Adrenal gland (tissue), 12 donors: ENCODE measurements around the gene ACY1. TPM values are rescaled to one million over a fixed set of nuclear protein-coding genes. Genes with fewer than 3 reads are reported as not detected.

Source experiments
- DNase-seq, 7 donors: peaks; one replicate each; pipeline ENCODE4 v3.0.0-alpha.2; 2019 to 2020
- H3K27ac ChIP-seq, 5 donors: fragments of 200-600 bp; sonication (generic) in 4 of 5; 1 replicate in 3 of 5; 2 replicates in 2 of 5; pipeline versions ENCODE4 v1.5.1 to v1.8.0; 2016 to 2020; ENCODE audit warnings: mild to moderate bottlenecking in 1 of 5
- H3K27me3 ChIP-seq: fragments of 200-600 bp; 2 replicates; pipeline ENCODE4 v1.8.0; 2021
- H3K36me3 ChIP-seq, 2 donors: fragments of 200-600 bp; replicated peaks in 1 of 2; 1 replicate in 1 of 2; 2 replicates in 1 of 2; pipeline versions ENCODE4 v1.5.1 to v1.8.0; 2018 to 2022
- H3K4me1 ChIP-seq, 2 donors: fragments of 200-600 bp; replicated peaks in 1 of 2; 1 replicate in 1 of 2; 2 replicates in 1 of 2; pipeline versions ENCODE4 v1.5.1 to v1.8.0; 2018 to 2021
- H3K4me3 ChIP-seq, 4 donors: fragments of 200-600 bp; sonication (generic) in 3 of 4; one replicate each; pipeline ENCODE4 v1.5.1; 2016 to 2018
- H3K9me3 ChIP-seq, 3 donors: fragments of 200-600 bp; sonication (generic) in 1 of 3; replicated peaks in 1 of 3; 1 replicate in 2 of 3; 2 replicates in 1 of 3; pipeline versions ENCODE4 v1.5.1 to v1.8.0; 2016 to 2021
- CTCF ChIP-seq, 6 experiments: fragments of 450-650 bp in 4 of 6; fragments of 200-600 bp in 2 of 6; sonication (generic) in 1 of 6; IDR thresholded peaks; 1 replicate in 5 of 6; 2 replicates in 1 of 6; pipeline versions ENCODE4 v1.5.1 to v1.8.0; 2016 to 2021; ENCODE audit warnings: antibody characterized with exemption in 6 of 6, mild to moderate bottlenecking in 2 of 6, moderate library complexity in 1 of 6
- POLR2A ChIP-seq, 2 donors: fragments of 450-650 bp; IDR thresholded peaks; one replicate each; pipeline ENCODE4 v1.6.1; 2017; ENCODE audit warnings: antibody characterized with exemption in 2 of 2, mild to moderate bottlenecking in 2 of 2, moderate library complexity in 1 of 2
- WGBS, 4 donors: extraction: QIAGEN DNeasy Blood & Tissue Kit in 2 of 4; methylation state at CpG; one replicate each; pipeline versions ENCODE4 v1.1.5 to v1.1.7; 2013 to 2017; 5-methylcytosine and 5-hydroxymethylcytosine counted together
- intact Hi-C, 2 donors: fragments of 100-400 bp; cut with DNase I; formaldehyde crosslinking; loops; one replicate each; pipeline versions ENCODE4 v1.14.1 to v1.15.0; 2022 to 2023
- polyA plus RNA-seq, 3 donors: library from polyadenylated mRNA; stranded (reverse); fragments of 200-250 nt in 2 of 3; fragments of 350-450 nt in 1 of 3; fragmentation: Illumina TruSeq in 1 of 3; extraction: RNeasy Lipid Tissue Mini Kit (QIAGEN cat#74804) in 1 of 3; gene quantifications; one replicate each; pipeline ENCODE4 v1.2.3, GENCODE V29; 2013 to 2014
- total RNA-seq, 9 donors: library from RNA; depleted of rRNA in 4 of 9; stranded (reverse); fragments of >200 nt in 4 of 9; fragments of 120-200 nt in 1 of 9; fragmentation: NEBNext Ultra II Directional in 1 of 9; extraction: Animal tissue kit (Norgen Biotek cat#: 25700) in 1 of 9; gene quantifications; one replicate each; pipeline versions ENCODE4 v1.1.0 to v1.2.4, GENCODE V29; 2013 to 2023
- donor health status: healthy with polysubstance abuse.
- donor health status: Bipolar disorder and iron deficiency.
- donor health status: DM: yes; HTN: yes; CAD: no.
- donor health status: DM: no; HTN: no; CAD: no.
- donor health status: DM: no; HTN: no; CAD: no.
- donor health status: DM: yes; HTN: yes; CAD: no.

ACY1 gene
- total and polyA plus RNA-seq, 12 donors: 37.3 to 122 (median 74.2) TPM

- H3K4me1 ChIP-seq: peaks cover 10 to 14% of the 10 kb centered on the region in 2 donors
Measured at GRCh38 chr3:51962854-51963530, 20.3 kb upstream of the ACY1 start.

GRCh38 chr3:51963951-51964451 lies 19.3 kb upstream of the ACY1 start:
- H3K9me3 ChIP-seq: no peaks in the 10 kb centered on the region
- 70 to 77% (median 75%) methylated on average over 9 to 12 of the region's 12 CpGs for WGBS, 4 donors
- intact Hi-C loops: no loop called here

More at GRCh38 chr3:51962854-51963530, 20.3 kb upstream of the ACY1 start:
- no peak for TF ChIP-seq POLR2A (IDR thresholded peaks at IDR 0.05)
- H3K27ac ChIP-seq: no peak overlapping the region
- H3K36me3 ChIP-seq: peaks cover 0 to 5% of the 10 kb centered on the region in 2 donors
- 56 to 86% (median 83%) methylated on average over 2 to 6 of the region's 6 CpGs for WGBS, 4 donors
- no peaks in the 10 kb centered on the region for H3K9me3 ChIP-seq
- DNase-seq: no peak
- no peak overlapping the region for H3K4me3 ChIP-seq
- intact Hi-C loops: no loop called here
- no peaks in the 10 kb centered on the region for H3K27me3 ChIP-seq

GRCh38 chr3:51964521-51964920 lies 18.8 kb upstream of the ACY1 start:
- Histone ChIP-seq H3K27me3 (no peaks in the 10 kb centered on the region), H3K9me3 (no peaks in the 10 kb centered on the region), H3K4me1 (peaks cover 11 to 22% of the 10 kb centered on the region in 2 donors), H3K27ac (no peak overlapping the region), H3K36me3 (peaks cover 0 to 5% of the 10 kb centered on the region in 2 donors), H3K4me3 (no peak overlapping the region)
- no peak for TF ChIP-seq POLR2A (IDR thresholded peaks at IDR 0.05)
- no peak for DNase-seq
- intact Hi-C loops: no loop called here
- WGBS, 4 donors: 79 to 91% (median 84%) methylated on average over 3 to 4 of the region's 4 CpGs

More at GRCh38 chr3:51963951-51964451, 19.3 kb upstream of the ACY1 start:
- TF ChIP-seq POLR2A (IDR thresholded peaks at IDR 0.05): no peak
- no peak for TF ChIP-seq CTCF (IDR thresholded peaks at IDR 0.05)
- DNase-seq: no peak
- no peak overlapping the region for H3K27ac ChIP-seq
- no peak overlapping the region for H3K4me3 ChIP-seq
- no peaks in the 10 kb centered on the region for H3K27me3 ChIP-seq
- H3K4me1 ChIP-seq: peaks cover 11 to 22% of the 10 kb centered on the region in 2 donors
- H3K36me3 ChIP-seq: peaks cover 0 to 5% of the 10 kb centered on the region in 2 donors

GRCh38 chr3:51966016-51966415 lies 17.3 kb upstream of the ACY1 start:
- H3K27ac ChIP-seq: no peak overlapping the region
- H3K9me3 ChIP-seq: no peaks in the 10 kb centered on the region
- 85 to 100% (median 89%) methylated on average over 1 to 2 of the region's 2 CpGs for WGBS, 4 donors
- TF ChIP-seq POLR2A (IDR thresholded peaks at IDR 0.05): no peak
- TF ChIP-seq CTCF (IDR thresholded peaks at IDR 0.05): no peak
- intact Hi-C loops: no loop called here
- H3K4me3 ChIP-seq: no peak overlapping the region
- no peak for DNase-seq
- H3K4me1 ChIP-seq: peaks cover 19 to 32% of the 10 kb centered on the region in 2 donors
- no peaks in the 10 kb centered on the region for H3K27me3 ChIP-seq
- no peaks in the 10 kb centered on the region for H3K36me3 ChIP-seq

GRCh38 chr3:51966486-51966885 lies 16.8 kb upstream of the ACY1 start:
- intact Hi-C loops: no loop called here
- Histone ChIP-seq H3K36me3 (no peaks in the 10 kb centered on the region), H3K27ac (peak overlapping the region in 2 of 5 donors; percentile 29 to 77), H3K4me3 (peak overlapping the region in 1 of 4 donors; percentile 97), H3K4me1 (peaks cover 22 to 36% of the 10 kb centered on the region in 2 donors), H3K9me3 (no peaks in the 10 kb centered on the region), H3K27me3 (no peaks in the 10 kb centered on the region)
- DNase-seq: no peak
- WGBS, 4 donors: 73 to 81% (median 81%) methylated on average over 5 of the region's 5 CpGs; no CpG with 5 or more reads in 1 of the 4 donors
- TF ChIP-seq CTCF (IDR thresholded peaks at IDR 0.05): no peak
- no peak for TF ChIP-seq POLR2A (IDR thresholded peaks at IDR 0.05)
